Measurements from ENCODE around the gene TENM4. TPM values are rescaled to one million over a fixed set of nuclear protein-coding genes. Genes with fewer than 3 reads are reported as not detected.

The TENM4 gene
- total RNA-seq, 4 donors from 2014 or later = 31.4 to 44.5 (median 38.0) TPM

GRCh38 chr11:79344753-79345294 lies 96.0 kb downstream of the TENM4 start:
- Histone ChIP-seq H3K27me3 (no peaks in the 10 kb centered on the region), H3K27ac (no peak overlapping the region), H3K4me1 (no peaks in the 10 kb centered on the region), H3K4me3 (no peak overlapping the region), H3K9me3 (no peaks in the 10 kb centered on the region), H3K36me3 (no peaks in the 10 kb centered on the region)
- no peak for TF ChIP-seq EP300 (IDR thresholded peaks at IDR 0.05)
- TF ChIP-seq CTCF (IDR thresholded peaks at IDR 0.05) = no peak
- TF ChIP-seq POLR2AphosphoS5 (IDR thresholded peaks at IDR 0.05) = no peak
- no peak for TF ChIP-seq POLR2A (IDR thresholded peaks at IDR 0.05)
- DNase-seq (ENCODE audit: low spot score in 2 of 2) = no peak
- WGBS = 75% methylated on average over 3 of the region's 3 CpGs

- H3K36me3 ChIP-seq = no peaks in the 10 kb centered on the region
- 79% methylated on average over 3 of the region's 6 CpGs for WGBS
- no peak for TF ChIP-seq CTCF (IDR thresholded peaks at IDR 0.05)
- no peak for TF ChIP-seq POLR2A (IDR thresholded peaks at IDR 0.05)
- TF ChIP-seq POLR2AphosphoS5 (IDR thresholded peaks at IDR 0.05) = no peak
- no peak for TF ChIP-seq EP300 (IDR thresholded peaks at IDR 0.05)
- no peaks in the 10 kb centered on the region for H3K27me3 ChIP-seq
- H3K4me1 ChIP-seq = no peaks in the 10 kb centered on the region
- DNase-seq (ENCODE audit: low spot score in 2 of 2) = no peak
- H3K27ac ChIP-seq = no peak overlapping the region
- no peak overlapping the region for H3K4me3 ChIP-seq
- no peaks in the 10 kb centered on the region for H3K9me3 ChIP-seq
Measured at GRCh38 chr11:79342686-79343085, 98.1 kb downstream of the TENM4 start.

GRCh38 chr11:79342236-79342635 lies 98.6 kb downstream of the TENM4 start:
- TF ChIP-seq POLR2A (IDR thresholded peaks at IDR 0.05) = no peak
- no peak for TF ChIP-seq EP300 (IDR thresholded peaks at IDR 0.05)
- TF ChIP-seq CTCF (IDR thresholded peaks at IDR 0.05) = no peak
- no peak for TF ChIP-seq POLR2AphosphoS5 (IDR thresholded peaks at IDR 0.05)

GRCh38 chr11:79340535-79340934 lies 100.3 kb downstream of the TENM4 start:
- Histone ChIP-seq H3K9me3 (no peaks in the 10 kb centered on the region), H3K4me3 (no peak overlapping the region), H3K4me1 (no peaks in the 10 kb centered on the region), H3K27me3 (no peaks in the 10 kb centered on the region), H3K36me3 (no peaks in the 10 kb centered on the region), H3K27ac (no peak overlapping the region)
- TF ChIP-seq CTCF (IDR thresholded peaks at IDR 0.05) (no peak), EP300 (IDR thresholded peaks at IDR 0.05) (no peak), POLR2A (IDR thresholded peaks at IDR 0.05) (no peak), POLR2AphosphoS5 (IDR thresholded peaks at IDR 0.05) (no peak)
- WGBS = 90% methylated on average over 3 of the region's 3 CpGs
- no peak for DNase-seq (ENCODE audit: low spot score in 2 of 2)

More at GRCh38 chr11:79342236-79342635, 98.6 kb downstream of the TENM4 start:
- Histone ChIP-seq H3K27ac (no peak overlapping the region), H3K9me3 (no peaks in the 10 kb centered on the region), H3K36me3 (no peaks in the 10 kb centered on the region), H3K27me3 (no peaks in the 10 kb centered on the region), H3K4me1 (no peaks in the 10 kb centered on the region), H3K4me3 (no peak overlapping the region)
- DNase-seq (ENCODE audit: low spot score in 2 of 2) = no peak
- WGBS = 92% methylated on average over 8 of the region's 8 CpGs

GRCh38 chr11:79336797-79337517 lies 103.9 kb downstream of the TENM4 start:
- TF ChIP-seq POLR2AphosphoS5 (IDR thresholded peaks at IDR 0.05) (no peak), POLR2A (IDR thresholded peaks at IDR 0.05) (no peak), CTCF (IDR thresholded peaks at IDR 0.05) (no peak), EP300 (IDR thresholded peaks at IDR 0.05) (no peak)
- Histone ChIP-seq H3K27ac (no peak overlapping the region), H3K36me3 (no peaks in the 10 kb centered on the region), H3K4me3 (no peak overlapping the region), H3K4me1 (no peaks in the 10 kb centered on the region), H3K27me3 (no peaks in the 10 kb centered on the region), H3K9me3 (no peaks in the 10 kb centered on the region)
- 82% methylated on average over 6 of the region's 6 CpGs for WGBS
- no peak for DNase-seq (ENCODE audit: low spot score in 2 of 2)
